GM19023 (cell line): ENCODE data around the gene BROX.
"Not testable (repeated sequence)": the region's sequence is repeated elsewhere in the genome, so short reads cannot be mapped to it uniquely, and the experiment has no call there.

Experiments
- ATAC-seq: cut with Tn5 transposase; IDR thresholded peaks from one replicate; pipeline ENCODE4 v1.9.1; 2021; ENCODE audit warnings: mild to moderate bottlenecking, moderate library complexity; ENCODE audit not compliant: unreplicated experiment

The BROX gene, protein sequence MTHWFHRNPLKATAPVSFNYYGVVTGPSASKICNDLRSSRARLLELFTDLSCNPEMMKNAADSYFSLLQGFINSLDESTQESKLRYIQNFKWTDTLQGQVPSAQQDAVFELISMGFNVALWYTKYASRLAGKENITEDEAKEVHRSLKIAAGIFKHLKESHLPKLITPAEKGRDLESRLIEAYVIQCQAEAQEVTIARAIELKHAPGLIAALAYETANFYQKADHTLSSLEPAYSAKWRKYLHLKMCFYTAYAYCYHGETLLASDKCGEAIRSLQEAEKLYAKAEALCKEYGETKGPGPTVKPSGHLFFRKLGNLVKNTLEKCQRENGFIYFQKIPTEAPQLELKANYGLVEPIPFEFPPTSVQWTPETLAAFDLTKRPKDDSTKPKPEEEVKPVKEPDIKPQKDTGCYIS

DNA sequence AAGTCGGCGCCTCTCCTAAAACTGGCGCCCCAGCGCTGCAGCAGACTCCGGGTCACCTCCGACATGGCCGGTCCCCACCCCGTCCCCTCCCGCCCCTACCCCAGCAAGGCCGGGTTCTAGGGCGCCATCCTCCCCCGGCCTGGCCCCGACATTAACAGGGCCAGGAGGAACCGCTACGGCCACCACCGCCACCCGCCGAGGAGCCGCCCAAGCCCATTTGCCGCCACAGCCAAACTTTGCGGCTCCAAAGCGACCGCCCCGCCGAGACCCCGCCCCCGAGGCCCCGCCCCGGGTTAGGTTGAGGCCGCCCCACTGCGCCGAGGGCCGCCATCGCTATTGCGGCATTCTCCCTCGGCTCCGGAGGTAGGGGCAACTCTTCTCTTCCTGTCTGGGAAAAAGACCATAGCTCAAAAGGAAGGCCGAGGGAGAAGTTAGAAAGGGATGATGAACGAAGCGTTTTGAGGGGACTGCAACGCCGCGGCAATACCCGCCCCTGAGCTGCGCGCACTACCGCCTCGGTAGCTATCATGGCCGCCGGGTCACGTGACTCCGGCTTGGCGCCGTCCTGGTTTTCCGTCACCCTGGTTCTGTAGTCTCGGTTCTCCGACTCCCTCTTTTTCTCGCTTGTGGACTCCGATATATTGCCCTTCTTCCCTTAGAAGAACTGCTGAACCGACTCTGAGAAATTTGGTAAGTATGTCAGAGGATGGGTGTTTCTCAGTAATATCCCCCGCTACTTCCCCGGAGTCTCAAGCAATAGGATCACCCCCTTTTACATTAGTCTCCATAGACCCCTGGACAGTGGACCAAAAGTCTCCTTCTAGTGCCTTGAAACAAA lies at the start of gene BROX, which contains the start of gene AIDA:
Gene BROX (plus strand): TSS at position 312 of the 838 bp plus-strand sequence. CDS start 3,136 bp downstream, outside the sequence.
Gene AIDA (minus strand): TSS at position 239 of the 838 bp plus-strand sequence. CDS start 174 bp downstream, at position 65.
- ATAC-seq = peak; percentile 83

DNA sequence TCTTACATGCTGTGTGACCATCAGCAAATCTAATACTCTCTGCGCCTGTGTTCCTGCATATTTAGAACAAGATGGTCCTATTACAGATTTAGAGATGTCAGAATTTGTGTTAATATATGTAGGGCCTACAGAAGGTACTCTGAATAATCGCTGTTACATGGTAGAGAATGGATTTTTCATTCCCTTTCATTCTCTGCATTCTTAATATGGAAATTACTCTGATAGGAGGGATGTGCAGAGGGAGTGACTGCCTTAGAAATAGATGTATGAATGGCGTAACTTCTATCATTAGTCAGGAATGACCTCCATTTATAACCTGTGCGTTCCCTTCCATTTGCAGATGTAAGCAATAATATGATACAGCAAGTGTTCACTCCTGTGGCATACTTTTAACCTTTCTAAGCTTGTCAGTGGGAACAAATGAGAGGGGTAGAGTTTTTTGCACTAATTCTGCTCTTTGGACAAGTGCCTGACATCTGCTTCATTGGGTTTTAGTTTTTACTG lies 48.9 kb upstream of the BROX start:
- ATAC-seq = no peak

DNA sequence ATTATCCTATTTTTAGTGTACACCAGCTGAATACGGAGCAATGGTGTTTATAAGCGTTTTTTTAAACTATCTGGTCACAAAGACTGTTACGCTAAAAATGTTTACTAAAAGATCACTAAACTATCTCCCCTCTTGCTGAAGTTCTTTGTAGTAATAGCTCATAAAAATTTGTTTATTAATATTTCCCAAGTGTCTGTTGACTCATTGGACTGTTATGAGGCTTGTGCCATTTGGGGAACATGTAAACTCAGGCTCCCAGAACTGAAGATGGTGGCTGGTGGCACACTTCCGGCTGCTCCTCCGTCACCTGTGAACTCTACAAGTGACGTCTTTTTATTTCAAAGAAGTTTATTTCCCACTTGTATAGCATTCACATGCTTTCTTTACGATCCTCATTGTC lies 46.4 kb upstream of the BROX start:
- ATAC-seq = no peak

DNA sequence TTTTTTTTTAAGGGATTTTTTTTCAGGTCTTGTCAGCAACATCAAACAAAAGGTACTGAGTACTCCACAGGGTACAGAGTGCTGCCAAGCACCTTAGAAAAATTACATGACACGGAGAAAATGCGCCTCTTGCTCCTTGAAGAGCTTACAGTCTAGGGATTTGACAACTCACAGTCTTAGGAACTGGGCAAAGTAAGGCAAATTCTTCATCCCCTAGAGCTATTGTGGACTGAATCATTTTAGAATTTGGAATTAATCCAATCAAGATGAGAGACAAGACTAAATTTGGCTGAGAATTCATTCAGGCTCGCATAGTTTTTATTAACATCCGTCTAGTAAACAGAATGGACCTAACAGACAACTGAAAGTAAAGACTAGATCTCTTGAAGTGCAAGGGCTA lies 44.2 kb upstream of the BROX start:
- ATAC-seq = not testable (repeated sequence)

DNA sequence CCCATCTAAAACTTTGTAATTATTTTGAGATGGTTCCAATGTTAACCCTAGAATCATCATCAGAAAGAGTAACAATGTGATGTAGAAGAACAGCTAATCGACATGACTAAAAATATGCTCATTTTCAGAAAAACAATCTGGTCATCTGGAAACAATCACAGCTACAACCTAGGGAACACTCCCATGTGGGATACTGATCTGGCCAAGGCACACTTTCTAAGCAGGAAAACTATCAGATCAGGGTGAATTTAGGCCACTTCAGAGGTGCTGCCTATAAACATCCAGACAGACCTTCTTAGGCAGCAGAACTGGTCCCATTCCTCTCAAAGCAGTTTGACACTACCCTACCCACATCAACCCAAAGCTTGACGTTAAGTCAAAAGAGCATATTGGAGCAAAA lies 43.3 kb upstream of the BROX start:
- ATAC-seq = not testable (repeated sequence)

DNA sequence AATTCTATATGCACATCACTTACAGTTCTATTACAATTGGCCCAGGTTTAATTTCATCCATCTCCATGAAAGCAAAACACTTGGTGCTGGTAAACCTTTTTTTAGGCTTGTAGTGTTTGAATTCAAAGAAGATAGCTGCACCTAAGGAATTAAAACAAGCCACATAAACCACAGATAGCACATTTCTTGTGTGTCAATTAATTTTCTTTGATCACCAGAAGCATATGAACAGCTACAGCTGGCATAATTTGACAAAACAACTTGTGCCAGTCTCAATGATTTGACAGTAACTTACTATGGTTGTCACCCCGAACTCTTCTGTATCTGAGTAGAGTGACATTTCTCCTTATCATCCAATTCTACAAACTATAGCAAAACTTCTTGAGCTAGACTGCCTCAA lies 42.3 kb upstream of the BROX start:
- ATAC-seq = no peak

DNA sequence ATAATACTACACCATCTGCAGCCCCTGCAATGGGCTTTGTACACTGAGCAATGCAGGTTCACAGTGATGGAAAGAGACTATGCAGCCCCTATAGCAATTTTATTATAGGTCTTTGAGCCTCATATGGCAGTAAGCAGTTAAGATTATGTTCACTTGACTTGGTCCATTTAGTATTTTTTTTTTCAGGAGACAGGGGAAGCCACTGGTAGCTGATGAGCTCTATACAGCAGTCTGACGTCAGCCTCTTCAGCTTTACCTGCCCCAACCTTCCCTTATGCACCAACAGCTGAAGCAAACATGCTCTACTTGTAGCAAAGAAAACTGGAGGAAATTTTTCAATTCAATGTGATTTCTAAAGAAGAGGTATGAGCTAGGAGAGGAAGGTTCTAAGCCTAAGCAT lies 32.3 kb upstream of the BROX start:
- ATAC-seq = no peak

DNA sequence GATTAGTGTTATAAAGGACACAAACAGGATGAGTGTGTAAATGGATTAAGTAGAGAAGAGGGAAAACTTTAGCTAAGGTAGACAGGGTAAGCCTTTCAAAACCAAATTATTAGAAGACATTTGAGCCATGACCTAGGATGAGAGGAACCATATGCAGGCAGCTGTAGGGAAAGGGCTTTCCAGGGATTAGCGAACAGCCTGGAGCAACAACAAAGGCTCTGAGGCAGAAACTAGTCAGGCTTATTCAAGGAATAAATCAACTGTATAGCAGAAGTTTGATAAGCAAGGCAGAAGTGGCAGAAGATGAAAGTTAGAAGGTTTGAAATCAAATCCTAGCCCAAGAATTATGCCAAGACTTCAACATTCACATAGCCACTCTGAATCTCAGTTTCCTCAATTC lies 21.3 kb upstream of the BROX start:
- no peak for ATAC-seq

DNA sequence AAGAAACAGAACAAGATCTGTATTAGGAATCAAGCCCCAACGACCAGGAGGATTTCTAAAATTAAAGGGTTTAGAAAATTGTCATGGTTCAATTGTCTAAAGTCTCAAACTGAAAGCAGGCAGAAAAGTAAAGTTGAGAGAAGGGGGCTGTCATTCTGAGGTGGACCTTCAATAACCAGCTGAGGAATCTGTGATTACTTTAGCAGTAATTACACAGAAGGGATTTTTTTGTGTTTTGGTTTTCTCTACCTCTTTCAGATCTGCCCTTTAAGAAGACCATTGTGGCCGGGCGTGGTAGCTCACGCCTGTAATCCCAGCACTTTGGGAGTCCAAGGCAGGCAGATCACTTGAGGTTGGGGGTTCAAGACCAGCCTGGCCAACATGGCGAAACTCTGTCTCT lies 17.4 kb upstream of the BROX start:
- ATAC-seq = no peak

DNA sequence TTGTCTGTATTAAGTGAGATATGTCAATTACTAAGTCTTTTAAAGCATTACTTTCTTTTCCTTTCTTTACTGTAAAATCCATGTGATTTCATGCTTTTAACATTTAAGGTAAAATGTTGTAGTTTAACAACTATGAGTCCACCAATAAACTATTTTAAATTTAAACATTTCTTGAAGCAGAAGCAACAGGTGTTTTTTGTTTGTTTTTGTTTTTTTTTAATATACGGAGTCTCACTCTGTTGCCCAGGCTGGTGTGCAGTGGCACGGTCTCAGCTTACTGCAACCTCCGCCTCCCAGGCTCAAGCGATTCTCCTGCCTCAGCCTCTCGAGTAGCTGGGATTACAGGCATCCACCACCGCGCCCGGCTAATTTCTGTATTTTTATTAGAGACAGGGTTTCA lies 15.6 kb upstream of the BROX start:
- no peak for ATAC-seq

DNA sequence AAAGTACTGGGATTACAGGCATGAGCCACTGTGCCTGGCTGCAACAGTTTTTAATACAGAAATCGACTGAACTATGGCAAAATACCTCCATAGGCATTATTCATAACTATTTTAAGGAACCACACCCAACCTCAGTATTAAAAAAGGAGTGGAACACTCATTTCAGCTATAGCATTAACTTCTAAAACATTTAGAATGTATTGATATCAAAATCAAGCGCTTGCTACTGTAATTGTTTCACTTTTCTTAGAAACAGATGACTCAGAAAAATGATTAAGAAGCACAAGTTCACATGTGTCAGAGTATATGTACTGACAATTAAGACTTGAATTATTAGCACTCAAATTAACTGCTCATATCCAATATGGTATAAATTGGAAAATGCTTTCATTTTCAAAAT lies 15.2 kb upstream of the BROX start:
- ATAC-seq = no peak

DNA sequence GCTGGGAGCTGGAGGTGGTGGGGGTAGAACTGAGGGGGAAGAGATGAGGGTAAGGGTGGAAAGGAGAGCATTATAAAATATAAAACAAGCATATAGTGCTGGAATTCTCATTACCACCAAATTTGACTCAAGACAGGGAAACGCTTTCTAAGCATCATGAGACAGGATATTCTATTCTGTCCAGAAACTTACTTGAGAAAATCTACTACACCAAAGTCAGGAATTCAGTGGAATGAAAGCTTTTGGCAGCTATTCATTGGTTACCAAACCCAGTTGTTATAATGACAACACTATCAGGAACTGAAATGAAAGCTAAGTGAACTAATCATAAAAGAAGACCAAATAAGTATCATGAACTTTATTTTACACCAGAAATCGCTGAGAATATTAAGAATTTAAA lies 14.5 kb upstream of the BROX start:
- no peak for ATAC-seq

DNA sequence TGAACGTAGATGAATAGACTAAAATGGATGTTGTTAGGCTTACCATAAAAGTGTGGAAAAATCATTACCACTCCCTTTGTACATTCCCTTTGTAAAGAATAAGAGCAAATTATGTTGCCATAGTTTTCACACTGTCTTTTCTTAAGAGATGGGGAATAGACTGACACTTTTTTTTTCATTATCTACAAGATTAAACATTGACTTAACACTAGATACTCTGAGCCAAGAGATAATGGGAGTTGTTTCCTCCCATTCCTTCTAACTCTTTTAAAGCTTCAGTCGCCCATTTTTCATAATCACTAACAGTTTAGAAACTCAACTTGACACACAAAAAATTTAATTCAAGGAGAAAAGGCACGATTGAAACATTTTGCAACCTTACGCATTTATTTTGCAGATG lies 10.2 kb upstream of the BROX start:
- no peak for ATAC-seq

DNA sequence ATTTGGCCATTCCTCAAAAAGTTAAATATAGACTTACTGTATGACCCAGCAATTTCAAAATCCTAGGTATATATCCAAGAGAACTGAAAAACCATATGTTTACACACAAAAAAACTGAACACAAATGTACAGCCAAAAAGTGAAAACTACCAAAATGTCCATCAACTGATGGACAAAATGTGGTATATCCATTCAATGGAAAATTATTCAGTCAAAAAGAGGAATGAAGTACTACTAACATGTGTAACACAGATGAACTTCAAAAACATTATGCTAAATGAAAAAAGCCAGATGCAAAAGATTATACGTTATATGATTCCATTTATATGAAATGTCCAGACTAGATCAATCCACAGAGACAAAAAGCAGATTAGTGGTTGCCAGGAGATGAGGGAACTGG lies 8.1 kb upstream of the BROX start:
- no peak for ATAC-seq

DNA sequence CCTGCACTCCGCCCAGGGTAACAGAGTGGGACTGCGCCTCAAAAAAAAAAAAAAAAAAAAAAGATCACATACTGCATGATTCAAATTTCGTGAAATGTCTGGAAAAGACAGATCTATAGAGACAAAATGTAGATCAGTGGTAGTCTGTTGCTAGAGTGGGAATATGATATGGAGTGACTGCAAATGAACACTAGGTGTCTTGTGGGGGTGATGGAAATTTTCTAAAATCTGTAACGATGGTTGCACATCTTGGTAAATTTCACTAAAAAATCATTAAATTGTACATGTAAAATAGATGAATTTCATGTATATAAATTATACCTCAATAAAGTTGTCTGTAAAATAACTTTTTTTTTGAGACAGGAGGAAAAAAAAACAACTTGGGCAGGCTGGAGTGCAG lies 5.5 kb upstream of the BROX start:
- ATAC-seq = no peak

DNA sequence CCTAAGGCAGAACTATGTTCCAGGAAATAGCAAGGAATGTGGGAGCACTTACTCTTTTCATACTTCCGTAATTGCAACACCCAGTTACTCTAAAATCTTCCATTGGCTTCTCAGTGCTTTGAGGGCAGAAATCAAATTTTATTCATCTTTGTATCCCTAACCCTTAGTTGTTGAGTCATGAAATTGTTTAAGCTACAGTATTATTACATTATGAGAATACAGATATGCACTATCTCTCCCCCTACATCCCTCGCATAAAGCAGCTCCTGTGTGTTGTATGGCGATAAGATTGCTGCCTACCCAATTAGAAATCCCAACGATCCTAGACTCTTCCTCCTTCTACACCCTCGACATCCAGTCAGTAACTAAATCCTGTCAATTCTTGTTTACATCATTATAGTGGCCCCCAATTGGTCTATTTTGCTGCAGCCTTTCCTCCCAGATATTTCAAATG lies 2.6 kb upstream of the BROX start:
- ATAC-seq = no peak

DNA sequence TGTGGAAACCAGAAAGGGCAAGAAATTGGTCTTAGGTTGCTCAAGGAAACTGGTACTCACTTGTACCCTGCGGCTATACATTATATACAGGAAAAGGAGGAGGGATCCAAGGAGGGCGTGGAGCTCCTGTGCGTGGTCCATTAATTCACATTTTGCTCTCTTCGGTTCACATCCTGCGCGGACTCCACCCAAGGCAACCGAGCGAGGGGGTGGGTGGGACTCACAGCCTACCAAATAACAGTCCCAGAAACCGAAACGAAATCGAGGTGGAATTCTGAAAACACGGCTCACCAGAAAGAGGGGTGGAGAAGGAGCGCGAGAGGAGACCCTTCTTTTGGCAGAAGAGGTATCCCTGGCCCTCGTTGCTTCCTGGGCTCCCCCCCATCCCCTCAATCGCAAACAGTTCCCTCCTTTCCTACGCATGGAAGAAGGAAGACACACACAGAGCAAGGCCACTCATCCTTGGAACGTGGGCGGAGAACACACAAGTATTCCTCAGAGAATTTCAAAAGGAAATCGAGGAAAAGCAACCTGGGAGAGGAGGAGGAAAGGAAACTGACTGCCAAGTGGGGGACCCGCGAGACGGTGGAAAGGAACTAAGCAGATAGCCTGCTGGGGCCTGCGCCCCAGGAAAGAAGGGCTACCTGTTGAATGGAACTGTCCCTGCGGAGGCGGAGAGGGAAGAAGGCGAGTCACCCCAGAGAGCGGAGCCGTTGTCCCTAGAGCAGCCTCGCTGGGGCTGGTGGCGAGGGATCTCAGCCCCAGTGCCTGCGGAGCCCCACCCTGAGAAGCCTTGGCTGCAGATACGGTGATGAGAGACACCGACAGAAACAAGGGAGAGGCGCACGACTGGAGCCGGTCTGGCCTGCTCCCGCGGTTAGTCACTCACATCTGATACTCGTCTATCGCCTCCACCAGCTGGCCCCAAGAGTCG lies 778 bp upstream of the BROX start:
- ATAC-seq = peak; percentile 40

DNA sequence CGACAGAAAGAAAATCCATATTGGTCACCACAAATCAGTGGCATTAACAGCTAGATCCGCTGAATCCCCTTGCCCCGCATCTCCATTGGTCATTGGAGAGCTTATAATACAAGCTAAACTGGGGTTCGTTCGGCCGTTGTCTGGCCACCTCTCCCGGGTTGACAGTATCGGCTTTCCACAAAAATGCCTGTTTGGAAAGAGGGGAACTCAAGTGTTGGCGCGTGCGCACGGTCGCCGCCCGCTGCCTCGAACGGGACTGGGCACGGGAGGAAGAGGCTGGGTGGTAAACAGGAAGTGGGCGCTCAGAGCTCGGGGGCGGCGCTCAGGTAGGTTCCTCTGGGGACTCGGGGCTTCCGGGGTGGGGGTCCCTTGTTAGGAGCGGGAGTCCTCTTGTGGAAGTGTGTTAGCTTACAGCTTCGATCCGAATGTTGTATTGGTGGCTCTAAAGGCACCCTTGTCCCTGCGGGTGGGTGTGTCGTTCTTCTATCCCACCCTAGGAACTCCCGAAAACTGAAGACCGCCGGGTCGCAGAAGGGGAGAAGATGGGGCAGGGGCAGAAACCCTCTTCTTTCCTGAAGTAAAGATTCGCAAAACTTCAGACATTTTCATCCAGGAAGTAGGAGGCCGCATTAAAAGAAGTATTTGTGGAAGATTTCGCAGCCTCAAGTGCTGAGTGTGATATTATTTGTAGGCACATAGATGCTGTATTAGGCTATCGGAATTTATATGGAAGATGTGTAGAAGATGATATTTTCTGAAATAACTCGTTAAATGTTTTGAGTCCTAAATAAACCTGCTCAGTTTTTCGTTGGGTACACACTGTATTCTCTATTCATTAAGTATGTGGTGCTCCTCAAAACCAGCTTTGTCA lies 962 bp downstream of the BROX start:
- ATAC-seq = peak; percentile 60

DNA sequence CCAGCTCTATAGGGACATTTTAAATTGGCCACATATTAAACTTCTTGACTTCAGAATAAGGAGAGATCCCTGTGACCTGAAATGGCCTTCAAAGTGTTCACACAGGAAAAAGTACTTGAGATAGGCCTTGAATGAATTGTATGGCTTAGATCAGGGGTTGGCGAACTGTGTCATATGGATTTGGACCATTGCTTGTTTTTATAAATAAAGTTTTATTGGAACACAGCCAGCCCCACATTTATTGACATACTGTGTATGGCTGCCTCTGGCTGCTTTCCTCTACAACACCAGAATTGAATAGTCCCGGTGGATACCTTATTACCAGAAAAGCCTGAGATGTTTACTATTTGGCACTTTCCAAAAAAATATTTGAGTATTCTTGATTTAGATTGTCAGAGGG lies 4.0 kb downstream of the BROX start:
- ATAC-seq = no peak

DNA sequence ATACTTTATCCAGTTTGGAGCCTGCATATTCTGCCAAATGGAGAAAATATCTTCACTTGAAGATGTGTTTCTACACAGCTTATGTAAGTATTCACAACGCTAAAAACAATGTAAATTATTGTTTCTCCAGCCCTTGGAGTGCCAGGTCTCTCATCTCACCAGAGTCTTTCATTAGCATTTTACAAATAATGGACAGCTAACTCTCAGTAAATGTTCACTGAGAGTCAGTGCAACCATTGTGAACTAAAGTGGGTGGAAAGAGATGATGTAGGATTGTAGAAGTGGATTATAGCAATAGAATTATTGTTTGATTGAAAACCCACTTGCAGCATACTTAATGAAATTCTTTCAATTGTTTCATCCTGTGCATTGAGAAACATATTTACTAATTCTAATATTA lies 16.4 kb downstream of the BROX start:
- ATAC-seq = no peak
